CD4-positive, alpha-beta T cell treated with Interleukin-10 for 1 hour (primary cell): ENCODE data around the gene PIGB.
"Not testable (repeated sequence)": the region's sequence is repeated elsewhere in the genome, so short reads cannot be mapped to it uniquely, and the experiment has no call there.

Experiments used
- DNase-seq: peaks from one replicate; pipeline ENCODE4 v3.0.0-alpha.2; 2020

The PIGB gene

GRCh38 chr15:55318588-55319494, at the start of gene PIGB, which contains the start of gene PIGBOS1:
PIGB (plus strand) TSS chr15:55319222; CDS start chr15:55319251, 29 bp downstream.
PIGBOS1 (minus strand) TSS chr15:55319123; CDS start chr15:55317792, 1,331 bp downstream.
- peak; percentile 86 for DNase-seq

DNA sequence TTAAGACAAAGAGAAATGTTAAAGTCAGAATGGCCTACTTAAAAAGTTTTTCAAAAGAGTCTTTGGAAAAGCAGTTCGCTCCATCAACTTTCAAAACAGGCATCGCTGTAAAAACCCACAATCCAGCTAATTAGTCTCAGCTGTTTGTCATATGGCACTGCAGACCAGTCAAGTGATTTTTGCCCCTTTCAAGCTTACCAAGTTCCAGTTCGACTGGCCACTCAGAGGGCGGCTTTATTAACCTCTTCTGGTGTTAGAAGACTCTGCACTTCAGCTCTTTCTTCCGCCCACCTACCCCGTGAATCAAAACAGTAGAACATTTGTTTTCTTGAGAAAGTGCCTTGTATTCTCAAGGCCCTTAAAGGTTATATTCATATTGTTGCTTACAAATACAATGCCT, 48.7 kb upstream of the PIGB start:
- no peak for DNase-seq

DNA sequence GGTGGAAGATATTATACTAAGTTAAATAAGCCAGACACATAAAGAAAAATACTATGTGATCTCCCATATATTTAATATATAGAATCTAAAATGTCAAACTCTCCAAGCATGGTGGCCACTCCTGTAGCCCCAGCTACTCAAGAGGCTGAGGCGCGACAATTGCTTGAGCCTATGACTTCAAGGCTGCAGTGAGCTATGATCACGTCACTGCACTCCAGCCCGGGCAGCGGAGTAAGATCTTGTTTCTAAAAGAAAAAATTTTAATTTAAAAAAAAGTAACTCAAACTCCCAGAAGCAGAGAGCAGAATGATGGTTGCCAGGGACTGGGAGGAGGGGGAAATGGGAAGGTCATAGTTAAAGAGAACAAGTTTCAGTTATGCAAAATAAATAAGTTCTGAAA, 42.7 kb upstream of the PIGB start:
- no peak for DNase-seq

- peak; percentile 76 for DNase-seq
Observed at GRCh38 chr15:55277116-55277564, 41.9 kb upstream of the PIGB start.

DNA sequence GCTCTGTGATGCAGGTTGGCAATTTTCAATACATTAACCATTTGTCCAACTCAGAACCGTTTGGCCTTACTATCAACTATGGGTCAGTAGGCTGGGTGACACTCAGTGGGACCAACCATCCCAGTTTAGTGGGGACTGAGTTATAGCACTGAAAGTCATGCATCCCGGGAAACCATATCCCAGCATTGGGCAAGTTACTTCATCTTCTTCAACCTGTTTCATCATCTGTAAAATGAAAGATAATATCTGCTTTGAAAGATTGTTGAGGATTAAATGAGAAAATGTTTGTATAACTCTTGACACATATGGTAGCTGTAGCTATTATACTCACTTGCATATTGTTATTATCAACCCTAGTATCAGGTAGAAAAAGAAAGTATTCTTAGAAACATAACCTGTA, 41.3 kb upstream of the PIGB start:
- no peak for DNase-seq

DNA sequence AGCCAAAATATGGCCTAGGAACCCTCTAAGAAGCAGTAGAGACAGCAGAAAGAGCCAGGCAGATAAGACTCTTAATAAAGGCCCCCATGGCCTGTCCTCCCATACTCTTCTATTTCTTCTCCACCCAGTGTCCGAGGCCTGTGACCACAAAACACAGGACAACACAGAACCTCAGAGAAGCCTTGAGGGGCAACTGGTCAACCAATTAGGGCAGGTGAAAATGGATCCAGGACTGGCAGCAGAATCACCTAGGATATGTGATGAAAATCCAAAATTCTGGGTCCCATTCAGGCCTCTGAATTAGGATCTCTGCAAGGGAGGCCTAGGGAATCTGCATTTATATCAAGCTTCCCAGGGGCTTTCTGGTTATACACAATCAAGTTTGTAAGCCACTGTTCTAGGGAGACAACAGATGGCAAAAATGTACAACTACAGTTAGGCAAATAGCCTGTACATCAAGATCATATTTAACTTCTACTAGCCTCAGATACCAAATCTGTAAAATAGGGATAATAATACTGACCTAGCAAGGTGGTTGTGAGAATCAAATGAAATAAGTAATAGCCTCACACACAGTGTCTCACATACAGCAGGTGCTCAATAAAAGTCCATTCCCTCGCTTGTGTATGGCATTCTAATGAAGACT, 39.8 kb upstream of the PIGB start:
- no peak for DNase-seq

GRCh38 chr15:55279746-55280351, 39.2 kb upstream of the PIGB start:
- DNase-seq: peak; percentile 74

GRCh38 chr15:55280589-55280988, 38.4 kb upstream of the PIGB start:
- not testable (repeated sequence) for DNase-seq

GRCh38 chr15:55281517-55282228, 37.3 kb upstream of the PIGB start:
- DNase-seq: no peak

GRCh38 chr15:55282284-55282833, 36.7 kb upstream of the PIGB start:
- peak; percentile 54 for DNase-seq

DNA sequence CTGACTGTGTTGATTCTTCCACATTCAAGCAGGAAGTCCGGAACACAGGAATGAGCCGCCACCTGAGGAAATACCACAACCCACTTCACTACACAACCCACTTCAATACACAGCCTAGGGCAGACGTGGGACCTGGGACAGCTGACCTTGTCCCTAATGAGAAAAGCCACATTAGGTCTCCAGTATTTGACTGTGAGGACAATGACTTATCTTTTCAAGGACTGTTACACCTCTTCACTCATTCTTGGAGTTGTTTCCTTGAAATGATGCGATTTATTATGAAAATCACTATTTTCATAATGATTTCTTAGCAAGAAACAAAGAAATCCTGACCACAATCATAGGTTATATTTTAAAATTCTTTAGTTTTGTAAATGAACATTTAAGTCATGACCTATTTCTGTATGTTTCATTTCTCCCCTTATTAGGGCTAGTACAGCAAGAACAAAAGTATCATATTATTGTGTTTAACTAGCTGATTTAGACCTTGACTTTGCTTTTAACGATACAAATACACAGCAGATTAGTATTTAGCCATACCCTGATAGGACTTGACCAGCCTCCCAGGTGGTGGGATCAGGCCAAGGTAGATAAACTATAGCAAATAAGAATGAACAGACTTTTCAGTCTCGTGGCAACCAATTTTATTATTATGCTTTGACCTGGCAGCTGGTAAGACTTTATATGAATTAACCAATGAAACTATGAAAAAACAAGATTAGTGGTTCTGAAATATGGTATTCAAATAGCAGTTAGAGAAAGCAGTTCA, 35.5 kb upstream of the PIGB start:
- no peak for DNase-seq

- no peak for DNase-seq
Observed at GRCh38 chr15:55284426-55284825, 34.6 kb upstream of the PIGB start.

- DNase-seq: not testable (repeated sequence)
Observed at GRCh38 chr15:55286442-55287189, 32.4 kb upstream of the PIGB start.

DNA sequence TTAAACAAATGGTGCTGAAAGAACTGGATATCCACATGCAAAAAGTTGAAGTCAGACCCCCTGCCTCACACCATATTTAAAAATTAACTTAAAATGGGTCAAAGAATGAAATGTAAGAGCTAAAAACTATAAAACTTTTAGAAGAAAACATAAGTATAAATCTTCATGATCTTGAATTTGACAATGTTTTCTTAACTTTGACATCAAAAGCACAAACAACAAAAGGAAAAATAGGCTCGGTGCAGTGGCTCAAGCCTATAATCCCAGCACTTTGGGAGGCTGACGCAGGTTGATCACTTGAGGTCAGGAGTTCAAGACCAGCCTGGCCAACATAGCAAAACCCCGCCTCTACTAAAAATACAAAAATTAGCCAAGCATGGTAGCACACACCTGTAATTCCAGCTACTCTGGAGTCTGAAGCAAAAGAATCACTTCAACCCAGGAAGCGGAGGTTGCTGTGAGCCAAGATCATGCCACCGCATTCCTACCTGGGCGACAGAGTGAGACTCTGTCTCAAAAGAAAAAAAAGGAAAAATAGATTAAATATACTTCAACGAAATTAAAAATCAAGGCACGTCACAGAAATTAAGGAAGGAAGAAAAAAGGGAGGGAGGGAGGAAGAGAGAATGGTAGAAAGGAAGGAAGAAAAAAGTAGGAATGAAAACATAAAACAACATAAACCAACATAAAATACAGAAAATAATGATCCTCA, 30.9 kb upstream of the PIGB start:
- no peak for DNase-seq

GRCh38 chr15:55289011-55289745, 29.8 kb upstream of the PIGB start:
- peak; percentile 58 for DNase-seq

DNA sequence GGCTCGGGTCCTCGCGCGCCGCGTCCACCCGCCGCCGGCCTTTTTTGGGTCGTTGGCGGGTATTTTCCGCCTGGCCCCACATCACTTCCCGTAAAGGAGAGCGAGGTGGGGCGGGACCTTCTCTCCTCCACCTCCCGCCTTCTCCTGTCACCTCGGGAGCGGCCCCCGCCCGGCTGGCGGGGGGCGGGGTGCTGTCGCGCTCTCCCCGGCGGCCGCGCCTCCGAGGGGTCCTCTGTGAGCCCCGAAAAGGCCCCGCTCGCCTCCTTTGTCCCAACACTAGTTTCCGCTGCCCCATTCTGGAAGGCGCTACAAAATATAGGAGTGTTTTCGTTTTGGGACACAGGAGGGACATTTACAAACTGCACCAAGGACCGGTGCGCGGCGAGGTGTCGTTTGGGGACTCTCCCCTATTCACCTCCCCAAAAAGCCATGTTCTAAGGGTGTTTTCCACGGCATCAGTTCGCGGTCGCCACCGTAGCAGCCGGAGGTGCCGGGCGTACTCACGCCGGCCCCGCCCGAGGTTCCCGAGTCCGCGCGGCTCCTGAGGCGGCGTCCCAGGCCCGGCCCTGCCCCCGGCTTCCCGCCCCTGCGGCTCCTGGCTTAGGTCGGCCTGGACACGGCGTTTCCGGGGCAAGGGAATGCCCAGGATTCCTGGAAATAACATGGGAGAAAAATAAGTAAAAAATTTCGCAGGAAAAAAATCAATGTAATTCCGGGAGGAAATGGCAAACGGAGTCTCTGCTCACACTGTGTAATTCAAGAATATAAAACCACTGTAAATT, 29.1 kb upstream of the PIGB start, which contains the start of gene RAB27A:
TSS of gene RAB27A (minus strand) at position 68 of the 782 bp plus-strand sequence. CDS start 54,879 bp downstream, outside the sequence.
- peak; percentile 90 for DNase-seq

DNA sequence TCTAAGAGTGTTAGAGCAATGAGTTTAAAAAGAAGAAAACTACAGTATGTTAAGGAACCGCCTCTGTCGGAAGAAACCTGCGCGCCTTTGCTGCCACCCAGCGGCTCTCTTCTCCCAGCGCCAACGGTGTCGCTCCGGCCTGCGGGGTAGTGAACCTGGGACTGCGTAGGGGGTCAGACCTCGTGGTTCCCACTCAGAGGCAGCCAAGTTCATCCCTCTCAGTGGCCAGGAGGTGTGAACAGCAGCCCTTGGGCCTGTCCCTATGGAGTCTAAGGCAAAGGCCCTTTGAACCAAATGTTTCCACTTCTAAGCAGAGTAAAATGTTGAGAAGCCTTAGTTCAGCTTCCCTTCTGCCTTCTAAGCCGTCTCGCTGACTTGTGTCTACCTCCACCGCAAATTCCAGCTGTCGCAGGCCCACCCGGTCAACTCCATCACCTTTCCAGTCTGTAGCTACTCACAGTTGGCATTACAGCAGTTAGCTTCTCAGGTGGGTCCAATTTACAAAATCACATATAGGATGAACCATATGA, 28.4 kb upstream of the PIGB start:
- DNase-seq: peak; percentile 89

GRCh38 chr15:55297315-55297714, 21.7 kb upstream of the PIGB start:
- DNase-seq: no peak
